Heart left ventricle (tissue), 16 donors: ENCODE data around the gene POLQ. TPM values are rescaled to one million over a fixed set of nuclear protein-coding genes. Genes with fewer than 3 reads are reported as not detected.
A peak's percentile ranks its signal among the peaks of the same experiment; 100 is the strongest.

Source experiments
- ATAC-seq, 4 donors: fragments of 200-7000 bp; cut with Tn5 transposase; one replicate each; pipeline ENCODE4 v1.9.1; 2020 to 2022; ENCODE audit warnings: moderate library complexity in 4 of 4, mild to moderate bottlenecking in 3 of 4, moderate number of reproducible peaks in 1 of 4
- DNase-seq, 5 donors: peaks; one replicate each; pipeline ENCODE4 v3.0.0-alpha.2; 2020
- H3K27ac ChIP-seq, 12 donors: fragments of 200-600 bp; sonication (generic) in 4 of 12; one replicate each; pipeline versions ENCODE4 v1.5.0 to v1.8.0; 2016 to 2022; ENCODE audit warnings: mild to moderate bottlenecking in 2 of 12
- H3K27me3 ChIP-seq, 9 donors: fragments of 200-600 bp; sonication (generic) in 2 of 9; one replicate each; pipeline versions ENCODE4 v1.5.1 to v1.8.0; 2016 to 2022; ENCODE audit warnings: mild to moderate bottlenecking in 3 of 9
- H3K36me3 ChIP-seq, 9 donors: fragments of 200-600 bp; sonication (generic) in 2 of 9; one replicate each; pipeline versions ENCODE4 v1.5.0 to v1.8.0; 2018 to 2022; ENCODE audit warnings: mild to moderate bottlenecking in 2 of 9
- H3K4me1 ChIP-seq, 12 donors: fragments of 200-600 bp; sonication (generic) in 4 of 12; one replicate each; pipeline versions ENCODE4 v1.5.0 to v1.8.0; 2016 to 2022; ENCODE audit warnings: mild to moderate bottlenecking in 3 of 12
- H3K4me3 ChIP-seq, 12 donors: fragments of 200-600 bp; sonication (generic) in 4 of 12; one replicate each; pipeline versions ENCODE4 v1.5.0 to v1.8.0; 2017 to 2022; ENCODE audit warnings: mild to moderate bottlenecking in 9 of 12, moderate library complexity in 4 of 12
- H3K9me3 ChIP-seq, 12 donors: fragments of 200-600 bp; sonication (generic) in 4 of 12; one replicate each; pipeline versions ENCODE4 v1.5.0 to v1.8.0; 2016 to 2022; ENCODE audit warnings: mild to moderate bottlenecking in 1 of 12
- CTCF ChIP-seq, 12 donors: fragments of 200-600 bp; sonication (generic) in 4 of 12; IDR thresholded peaks; one replicate each; pipeline versions ENCODE4 v1.5.0 to v1.8.0; 2018 to 2022; ENCODE audit warnings: antibody characterized with exemption in 12 of 12, mild to moderate bottlenecking in 5 of 12
- POLR2A ChIP-seq, 2 donors: fragments of 450-650 bp; IDR thresholded peaks; one replicate each; pipeline ENCODE4 v1.6.1; 2017; ENCODE audit warnings: antibody characterized with exemption in 2 of 2, mild to moderate bottlenecking in 2 of 2, moderate library complexity in 2 of 2
- WGBS, 4 donors: extraction: QIAGEN DNeasy Blood & Tissue Kit in 2 of 4; methylation state at CpG; one replicate each; pipeline versions ENCODE4 v1.1.5 to v1.1.7; 2013 to 2018; 5-methylcytosine and 5-hydroxymethylcytosine counted together
- intact Hi-C, 10 donors: fragments of 100-400 bp; cut with DNase I; formaldehyde crosslinking; loops; one replicate each; pipeline versions ENCODE4 v1.11.1 to v1.14.2; 2022
- polyA plus RNA-seq, 2 donors: library from polyadenylated mRNA; stranded (reverse); fragments of 200-250 nt; gene quantifications; one replicate each; pipeline ENCODE4 v1.2.3, GENCODE V29; 2013
- total RNA-seq, 9 donors: library from RNA; depleted of rRNA in 2 of 9; stranded (reverse); fragments of >200 nt in 2 of 9; fragmentation: NEBNext Ultra II Directional in 3 of 9; extraction: Animal tissue kit (Norgen Biotek cat#: 25700) in 3 of 9; gene quantifications; one replicate each; pipeline versions ENCODE4 v1.1.0 to v1.2.4, GENCODE V29; 2016 to 2023
- donor health status: ischemic (EF 13 %, LVEDD 7.1; RV severe dilation, severe dysfunction).
- donor health status: healthy with polysubstance abuse.
- donor health status: DM: no; HTN: yes; CAD: no.
- donor health status: DM: no; HTN: no; CAD: no.
- donor health status: ischemic (EF 25% LVEDD 6.9; RV normal size, moderate dysfunction).
- donor health status: ischemic (EF 25% LVEDD 5.7; RV mildly dilated, moderate dysfunction).
- donor health status: healthy.
- donor health status: DM: yes; HTN: yes; CAD: no.
- donor health status: ischemic (EF 35%, LVEDD 5.7; RV mildly dilated, moderate dysfunction).
- donor health status: nonischemic (EF 11% LVEDD 7.7; RV severe dilation, severe dysfunction).
- donor health status: DM: yes; HTN: yes; CAD: no.
- donor health status: PGD.
- donor health status: ischemic (EF 29% LVEDD 5.4; RV normal size, mild dysfunction).
- donor health status: nonischemic (EF 23%, LVEDD 6.1; RV moderate dilation, normal function).

POLQ gene
- total and polyA plus RNA-seq, 11 donors: 0.11 to 1.5 (median 0.36) TPM

GRCh38 chr3:121443456-121443855 is 102.3 kb downstream of the POLQ start:
- 86 to 94% (median 93%) methylated on average over 1 of the region's 1 CpG for WGBS, 4 donors
- Histone ChIP-seq H3K4me1 (no peaks in the 10 kb centered on the region), H3K27ac (no peak overlapping the region), H3K4me3 (no peak overlapping the region), H3K36me3 (no peaks in the 10 kb centered on the region), H3K27me3 (no peaks in the 10 kb centered on the region), H3K9me3 (no peaks in the 10 kb centered on the region)
- ATAC-seq: no peak
- intact Hi-C loops: no loop called here
- no peak for DNase-seq
- TF ChIP-seq POLR2A (IDR thresholded peaks at IDR 0.05) (no peak), CTCF (IDR thresholded peaks at IDR 0.05) (no peak)

GRCh38 chr3:121436641-121437040 is 109.1 kb downstream of the POLQ start:
- no peaks in the 10 kb centered on the region for H3K9me3 ChIP-seq
- H3K4me3 ChIP-seq: no peak overlapping the region
- WGBS, 4 donors: 56 to 68% (median 58%) methylated on average over 3 of the region's 3 CpGs
- intact Hi-C loops: no loop called here
- no peaks in the 10 kb centered on the region for H3K36me3 ChIP-seq
- no peaks in the 10 kb centered on the region for H3K27me3 ChIP-seq
- ATAC-seq (no peak), DNase-seq (no peak)
- peaks cover 0 to 13% (median 0%) of the 10 kb centered on the region in 12 donors for H3K4me1 ChIP-seq
- no peak overlapping the region for H3K27ac ChIP-seq
- TF ChIP-seq POLR2A (IDR thresholded peaks at IDR 0.05): no peak
- TF ChIP-seq CTCF (IDR thresholded peaks at IDR 0.05): no peak

- DNase-seq (no peak), ATAC-seq (no peak)
- intact Hi-C loops: no loop called here
- no peak overlapping the region for H3K4me3 ChIP-seq
- no peaks in the 10 kb centered on the region for H3K36me3 ChIP-seq
- no peak overlapping the region for H3K27ac ChIP-seq
- H3K4me1 ChIP-seq: peaks cover 0 to 15% (median 0%) of the 10 kb centered on the region in 12 donors
- H3K9me3 ChIP-seq: no peaks in the 10 kb centered on the region
- TF ChIP-seq CTCF (IDR thresholded peaks at IDR 0.05): no peak
- no peak for TF ChIP-seq POLR2A (IDR thresholded peaks at IDR 0.05)
- 89 to 100% (median 97%) methylated on average over 2 of the region's 2 CpGs for WGBS, 4 donors
- no peaks in the 10 kb centered on the region for H3K27me3 ChIP-seq
These were observed 109.7 kb downstream of the POLQ start for GRCh38 chr3:121436074-121436473.

GRCh38 chr3:121431726-121432517 is 113.9 kb downstream of the POLQ start:
- H3K36me3 ChIP-seq: no peaks in the 10 kb centered on the region
- H3K4me1 ChIP-seq: peaks cover 0 to 15% (median 0%) of the 10 kb centered on the region in 12 donors
- H3K9me3 ChIP-seq: no peaks in the 10 kb centered on the region
- H3K27ac ChIP-seq: peak overlapping the region in 1 of 12 donors; percentile 3
- intact Hi-C loops: no loop called here
- DNase-seq (peak in 1 of 5 donors; percentile 9), ATAC-seq (peak in 1 of 4 donors; percentile 47)
- peak overlapping the region in 11 of 12 donors; percentile 1 to 51 (median 30) for H3K4me3 ChIP-seq
- no peaks in the 10 kb centered on the region for H3K27me3 ChIP-seq
- WGBS, 4 donors: 68 to 77% (median 70%) methylated on average over 5 of the region's 5 CpGs
- TF ChIP-seq CTCF (IDR thresholded peaks at IDR 0.05): no peak
- no peak for TF ChIP-seq POLR2A (IDR thresholded peaks at IDR 0.05)
